HepG2 (cell line): ENCODE results near the gene COL8A1. TPM values are rescaled to one million over a fixed set of nuclear protein-coding genes. Genes with fewer than 3 reads are reported as not detected.

Source experiments
- KDM5A ChIP-seq: fragments of 200-600 bp; sonication (generic); IDR thresholded peaks from 2 replicates; pipeline ENCODE4 v1.7.0; 2018; ENCODE audit warnings: antibody characterized with exemption, mild to moderate bottlenecking, low read length, borderline replicate concordance
- KLF6 ChIP-seq: IDR thresholded peaks from 2 replicates; pipeline ENCODE4 v1.8.0; 2016; ENCODE audit warnings: missing biosample characterization, missing genetic modification reagents
- ONECUT2 ChIP-seq: sonication (generic); formaldehyde crosslinking; IDR thresholded peaks from 2 replicates; pipeline ENCODE4 v1.4.0; 2020; ENCODE audit warnings: missing genetic modification reagents
- PPARG ChIP-seq: conservative IDR thresholded peaks from 2 replicates; pipeline ENCODE4 v1.6.1; 2016; ENCODE audit warnings: missing biosample characterization, missing genetic modification reagents
- ZC3H4 ChIP-seq: sonication (generic); formaldehyde crosslinking; IDR thresholded peaks from 2 replicates; pipeline ENCODE4 v1.4.0; 2020; ENCODE audit warnings: missing genetic modification reagents, borderline replicate concordance
- ZNF546 ChIP-seq: sonication (generic); formaldehyde crosslinking; conservative IDR thresholded peaks from 2 replicates; pipeline ENCODE4 v1.8.1; 2023; ENCODE audit warnings: mild to moderate bottlenecking, missing genetic modification reagents
- polyA plus RNA-seq, 8 experiments: library from polyadenylated mRNA; depleted of rRNA in 3 of 8; stranded (reverse) in 7 of 8; unstranded in 1 of 8; fragments of >200 nt; fragmentation: Illumina TruSeq in 4 of 8; extraction: Trizol in 4 of 8; gene quantifications; 2 replicates each; pipeline versions ENCODE4 v1.2.1 to v1.2.3, GENCODE V29; 2011 to 2016; ENCODE audit warnings: low read depth in 4 of 8, missing spikeins in 1 of 8, mixed read lengths in 1 of 8; ENCODE audit not compliant: insufficient read depth in 1 of 8
- total RNA-seq, 5 experiments: library from RNA; depleted of rRNA; stranded (reverse); fragments of >200 nt; fragmentation: Illumina TruSeq; extraction: Trizol; gene quantifications; 2 replicates each; pipeline ENCODE4 v1.2.3, GENCODE V29; 2016; ENCODE audit warnings: low read depth in 1 of 5
- TF ChIP-seq, protein P1 (sequence below): sonication (generic); formaldehyde crosslinking; IDR thresholded peaks from 2 replicates; pipeline ENCODE4 v1.4.0; 2020; ENCODE audit warnings: missing genetic modification reagents, borderline replicate concordance
- TF ChIP-seq, protein P2 (sequence below): sonication (generic); formaldehyde crosslinking; IDR thresholded peaks from 2 replicates; pipeline ENCODE4 v1.4.0; 2020; ENCODE audit warnings: missing genetic modification reagents, borderline replicate concordance
- TF ChIP-seq, protein P3 (sequence below): sonication (generic); formaldehyde crosslinking; IDR thresholded peaks from 2 replicates; pipeline ENCODE4 v1.8.1; 2022; ENCODE audit warnings: low read depth, mild to moderate bottlenecking, missing genetic modification reagents

The COL8A1 gene
- total and polyA plus RNA-seq, 2 of the 13 experiments (the other 11 are each of a cell fraction or from before 2014, with no cell fraction given): not detected

DNA sequence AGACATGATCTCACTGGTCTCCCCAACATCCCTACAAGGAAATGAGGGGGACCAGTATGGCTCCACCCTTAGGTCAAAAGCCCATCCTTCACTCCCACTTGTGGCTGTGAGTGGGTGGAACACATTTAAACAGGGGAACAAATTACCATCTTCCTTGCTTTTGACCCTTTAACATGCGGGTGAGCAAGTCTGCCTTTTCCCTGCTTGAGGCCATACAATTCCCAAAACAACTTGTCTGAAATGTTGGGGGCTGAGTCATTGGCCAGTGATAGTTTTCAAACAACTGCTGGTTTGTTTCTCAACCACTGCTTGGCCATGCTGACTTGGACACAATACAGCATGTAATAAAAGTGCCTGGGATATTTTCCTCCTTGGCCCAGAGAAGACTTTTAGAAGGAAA is 39.6 kb downstream of the COL8A1 start (continued):
- TF ChIP-seq, protein P1, sequence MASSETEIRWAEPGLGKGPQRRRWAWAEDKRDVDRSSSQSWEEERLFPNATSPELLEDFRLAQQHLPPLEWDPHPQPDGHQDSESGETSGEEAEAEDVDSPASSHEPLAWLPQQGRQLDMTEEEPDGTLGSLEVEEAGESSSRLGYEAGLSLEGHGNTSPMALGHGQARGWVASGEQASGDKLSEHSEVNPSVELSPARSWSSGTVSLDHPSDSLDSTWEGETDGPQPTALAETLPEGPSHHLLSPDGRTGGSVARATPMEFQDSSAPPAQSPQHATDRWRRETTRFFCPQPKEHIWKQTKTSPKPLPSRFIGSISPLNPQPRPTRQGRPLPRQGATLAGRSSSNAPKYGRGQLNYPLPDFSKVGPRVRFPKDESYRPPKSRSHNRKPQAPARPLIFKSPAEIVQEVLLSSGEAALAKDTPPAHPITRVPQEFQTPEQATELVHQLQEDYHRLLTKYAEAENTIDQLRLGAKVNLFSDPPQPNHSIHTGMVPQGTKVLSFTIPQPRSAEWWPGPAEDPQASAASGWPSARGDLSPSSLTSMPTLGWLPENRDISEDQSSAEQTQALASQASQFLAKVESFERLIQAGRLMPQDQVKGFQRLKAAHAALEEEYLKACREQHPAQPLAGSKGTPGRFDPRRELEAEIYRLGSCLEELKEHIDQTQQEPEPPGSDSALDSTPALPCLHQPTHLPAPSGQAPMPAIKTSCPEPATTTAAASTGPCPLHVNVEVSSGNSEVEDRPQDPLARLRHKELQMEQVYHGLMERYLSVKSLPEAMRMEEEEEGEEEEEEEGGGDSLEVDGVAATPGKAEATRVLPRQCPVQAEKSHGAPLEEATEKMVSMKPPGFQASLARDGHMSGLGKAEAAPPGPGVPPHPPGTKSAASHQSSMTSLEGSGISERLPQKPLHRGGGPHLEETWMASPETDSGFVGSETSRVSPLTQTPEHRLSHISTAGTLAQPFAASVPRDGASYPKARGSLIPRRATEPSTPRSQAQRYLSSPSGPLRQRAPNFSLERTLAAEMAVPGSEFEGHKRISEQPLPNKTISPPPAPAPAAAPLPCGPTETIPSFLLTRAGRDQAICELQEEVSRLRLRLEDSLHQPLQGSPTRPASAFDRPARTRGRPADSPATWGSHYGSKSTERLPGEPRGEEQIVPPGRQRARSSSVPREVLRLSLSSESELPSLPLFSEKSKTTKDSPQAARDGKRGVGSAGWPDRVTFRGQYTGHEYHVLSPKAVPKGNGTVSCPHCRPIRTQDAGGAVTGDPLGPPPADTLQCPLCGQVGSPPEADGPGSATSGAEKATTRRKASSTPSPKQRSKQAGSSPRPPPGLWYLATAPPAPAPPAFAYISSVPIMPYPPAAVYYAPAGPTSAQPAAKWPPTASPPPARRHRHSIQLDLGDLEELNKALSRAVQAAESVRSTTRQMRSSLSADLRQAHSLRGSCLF (CRISPR knock-in tag): no peak
- TF ChIP-seq, protein P2, sequence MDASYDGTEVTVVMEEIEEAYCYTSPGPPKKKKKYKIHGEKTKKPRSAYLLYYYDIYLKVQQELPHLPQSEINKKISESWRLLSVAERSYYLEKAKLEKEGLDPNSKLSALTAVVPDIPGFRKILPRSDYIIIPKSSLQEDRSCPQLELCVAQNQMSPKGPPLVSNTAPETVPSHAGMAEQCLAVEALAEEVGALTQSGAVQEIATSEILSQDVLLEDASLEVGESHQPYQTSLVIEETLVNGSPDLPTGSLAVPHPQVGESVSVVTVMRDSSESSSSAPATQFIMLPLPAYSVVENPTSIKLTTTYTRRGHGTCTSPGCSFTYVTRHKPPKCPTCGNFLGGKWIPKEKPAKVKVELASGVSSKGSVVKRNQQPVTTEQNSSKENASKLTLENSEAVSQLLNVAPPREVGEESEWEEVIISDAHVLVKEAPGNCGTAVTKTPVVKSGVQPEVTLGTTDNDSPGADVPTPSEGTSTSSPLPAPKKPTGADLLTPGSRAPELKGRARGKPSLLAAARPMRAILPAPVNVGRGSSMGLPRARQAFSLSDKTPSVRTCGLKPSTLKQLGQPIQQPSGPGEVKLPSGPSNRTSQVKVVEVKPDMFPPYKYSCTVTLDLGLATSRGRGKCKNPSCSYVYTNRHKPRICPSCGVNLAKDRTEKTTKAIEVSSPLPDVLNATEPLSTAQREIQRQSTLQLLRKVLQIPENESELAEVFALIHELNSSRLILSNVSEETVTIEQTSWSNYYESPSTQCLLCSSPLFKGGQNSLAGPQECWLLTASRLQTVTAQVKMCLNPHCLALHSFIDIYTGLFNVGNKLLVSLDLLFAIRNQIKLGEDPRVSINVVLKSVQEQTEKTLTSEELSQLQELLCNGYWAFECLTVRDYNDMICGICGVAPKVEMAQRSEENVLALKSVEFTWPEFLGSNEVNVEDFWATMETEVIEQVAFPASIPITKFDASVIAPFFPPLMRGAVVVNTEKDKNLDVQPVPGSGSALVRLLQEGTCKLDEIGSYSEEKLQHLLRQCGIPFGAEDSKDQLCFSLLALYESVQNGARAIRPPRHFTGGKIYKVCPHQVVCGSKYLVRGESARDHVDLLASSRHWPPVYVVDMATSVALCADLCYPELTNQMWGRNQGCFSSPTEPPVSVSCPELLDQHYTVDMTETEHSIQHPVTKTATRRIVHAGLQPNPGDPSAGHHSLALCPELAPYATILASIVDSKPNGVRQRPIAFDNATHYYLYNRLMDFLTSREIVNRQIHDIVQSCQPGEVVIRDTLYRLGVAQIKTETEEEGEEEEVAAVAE: no peak
- TF ChIP-seq ONECUT2 (CRISPR knock-in tag) (no peak), KDM5A (no peak), PPARG (CRISPR knock-in tag) (no peak), ZC3H4 (CRISPR knock-in tag) (no peak), ZNF546 (CRISPR knock-in tag) (no peak), KLF6 (CRISPR knock-in tag) (no peak)
- TF ChIP-seq, protein P3, sequence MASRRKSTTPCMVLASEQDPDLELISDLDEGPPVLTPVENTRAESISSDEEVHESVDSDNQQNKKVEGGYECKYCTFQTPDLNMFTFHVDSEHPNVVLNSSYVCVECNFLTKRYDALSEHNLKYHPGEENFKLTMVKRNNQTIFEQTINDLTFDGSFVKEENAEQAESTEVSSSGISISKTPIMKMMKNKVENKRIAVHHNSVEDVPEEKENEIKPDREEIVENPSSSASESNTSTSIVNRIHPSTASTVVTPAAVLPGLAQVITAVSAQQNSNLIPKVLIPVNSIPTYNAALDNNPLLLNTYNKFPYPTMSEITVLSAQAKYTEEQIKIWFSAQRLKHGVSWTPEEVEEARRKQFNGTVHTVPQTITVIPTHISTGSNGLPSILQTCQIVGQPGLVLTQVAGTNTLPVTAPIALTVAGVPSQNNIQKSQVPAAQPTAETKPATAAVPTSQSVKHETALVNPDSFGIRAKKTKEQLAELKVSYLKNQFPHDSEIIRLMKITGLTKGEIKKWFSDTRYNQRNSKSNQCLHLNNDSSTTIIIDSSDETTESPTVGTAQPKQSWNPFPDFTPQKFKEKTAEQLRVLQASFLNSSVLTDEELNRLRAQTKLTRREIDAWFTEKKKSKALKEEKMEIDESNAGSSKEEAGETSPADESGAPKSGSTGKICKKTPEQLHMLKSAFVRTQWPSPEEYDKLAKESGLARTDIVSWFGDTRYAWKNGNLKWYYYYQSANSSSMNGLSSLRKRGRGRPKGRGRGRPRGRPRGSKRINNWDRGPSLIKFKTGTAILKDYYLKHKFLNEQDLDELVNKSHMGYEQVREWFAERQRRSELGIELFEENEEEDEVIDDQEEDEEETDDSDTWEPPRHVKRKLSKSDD: no peak
